ENCODE results near the gene SLX4IP.

Gene SLX4IP

GRCh38 chr20:10495173-10495572, 60.1 kb downstream of the SLX4IP start:
- DNase-seq (ENCODE audit: low read depth in 1 of 2, low spot score in 1 of 2): no peak

DNA sequence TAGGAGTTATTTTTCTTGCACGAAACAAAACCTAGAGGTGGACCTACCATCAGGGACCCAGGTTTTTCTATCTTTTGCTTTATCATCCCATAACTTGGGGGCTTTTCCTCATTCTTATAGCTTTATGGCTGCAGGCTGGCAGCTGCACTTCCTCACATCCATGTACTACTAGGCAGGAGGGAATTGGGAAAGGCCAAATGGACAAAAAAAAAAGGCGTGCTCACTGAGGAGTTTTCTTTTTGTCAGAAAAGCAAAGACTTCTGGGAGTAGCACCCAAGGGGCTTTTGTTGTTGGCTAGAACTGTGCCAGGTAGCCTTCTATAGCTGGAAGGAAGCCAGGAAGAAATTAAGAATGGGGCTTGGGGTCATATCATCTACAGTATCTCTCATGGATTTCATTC, 61.4 kb downstream of the SLX4IP start:
- no peak for DNase-seq (ENCODE audit: low read depth in 1 of 2, low spot score in 1 of 2)

- DNase-seq (ENCODE audit: low read depth in 1 of 2, low spot score in 1 of 2): no peak
These were observed 62.2 kb downstream of the SLX4IP start for GRCh38 chr20:10497283-10497682.

GRCh38 chr20:10497791-10498190, 62.7 kb downstream of the SLX4IP start:
- DNase-seq (ENCODE audit: low read depth in 1 of 2, low spot score in 1 of 2): no peak

GRCh38 chr20:10498200-10498599, 63.1 kb downstream of the SLX4IP start:
- DNase-seq (ENCODE audit: low read depth in 1 of 2, low spot score in 1 of 2): no peak

DNA sequence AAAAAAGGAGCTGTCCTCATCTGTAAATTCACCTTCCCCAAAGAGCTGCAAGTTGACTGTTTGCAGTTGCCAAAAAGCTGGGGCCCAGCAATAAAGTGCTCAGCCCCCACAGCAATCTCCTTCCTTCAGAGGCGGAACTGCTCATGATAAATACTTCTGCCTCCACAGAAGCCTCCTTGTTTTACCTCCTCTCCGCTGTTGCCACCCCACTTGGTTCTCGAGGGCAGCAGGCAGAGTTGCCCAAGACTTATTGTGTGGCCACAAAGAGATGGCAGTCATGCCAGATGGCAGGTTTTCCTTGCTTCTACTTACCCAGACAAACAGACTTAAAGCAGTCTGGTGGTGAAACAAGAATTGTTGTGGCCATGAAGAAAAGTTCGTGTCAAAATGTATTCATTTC, 66.3 kb downstream of the SLX4IP start:
- DNase-seq (ENCODE audit: low read depth in 1 of 2, low spot score in 1 of 2): no peak

DNA sequence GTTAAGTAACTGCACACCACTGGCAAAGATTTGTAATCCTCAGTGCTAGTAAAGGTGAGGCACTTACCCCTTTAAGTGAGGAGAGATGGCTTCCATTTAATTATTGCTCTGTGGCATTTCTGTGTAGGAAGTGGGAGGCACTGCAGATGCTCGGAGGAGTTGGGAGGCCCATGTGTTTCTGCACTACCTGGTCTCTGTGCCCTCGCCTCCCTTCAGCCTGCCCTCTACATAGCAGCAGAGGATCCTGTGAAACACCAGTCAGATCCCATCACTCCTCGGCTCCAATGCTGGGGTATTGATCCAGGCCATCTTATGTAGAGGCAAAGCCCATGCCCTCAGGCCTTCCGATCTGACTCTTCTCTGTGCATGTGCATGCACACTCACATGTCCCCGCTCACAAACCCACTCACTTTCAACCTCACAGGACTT, 67.0 kb downstream of the SLX4IP start:
- DNase-seq (ENCODE audit: low read depth in 1 of 2, low spot score in 1 of 2): no peak

DNA sequence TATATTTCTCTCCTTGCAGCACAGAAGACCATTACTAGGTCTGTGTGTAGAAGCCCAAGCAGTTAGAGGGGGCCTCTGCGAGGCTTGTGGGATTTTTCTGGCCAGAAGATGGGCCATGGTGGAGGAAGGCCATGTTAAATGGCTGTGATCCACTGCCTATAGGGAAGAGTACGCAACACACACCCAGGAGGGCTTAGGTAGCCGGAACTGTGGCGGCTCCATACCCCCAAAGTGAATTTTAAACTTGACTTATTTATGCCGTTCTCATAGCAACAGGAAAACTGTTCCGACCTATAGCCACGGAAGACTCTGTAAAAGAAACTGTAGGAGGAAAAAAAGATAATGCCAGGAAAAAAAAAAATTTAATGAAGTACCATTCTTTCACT, 69.5 kb downstream of the SLX4IP start:
- DNase-seq (ENCODE audit: low read depth in 1 of 2, low spot score in 1 of 2): no peak

DNA sequence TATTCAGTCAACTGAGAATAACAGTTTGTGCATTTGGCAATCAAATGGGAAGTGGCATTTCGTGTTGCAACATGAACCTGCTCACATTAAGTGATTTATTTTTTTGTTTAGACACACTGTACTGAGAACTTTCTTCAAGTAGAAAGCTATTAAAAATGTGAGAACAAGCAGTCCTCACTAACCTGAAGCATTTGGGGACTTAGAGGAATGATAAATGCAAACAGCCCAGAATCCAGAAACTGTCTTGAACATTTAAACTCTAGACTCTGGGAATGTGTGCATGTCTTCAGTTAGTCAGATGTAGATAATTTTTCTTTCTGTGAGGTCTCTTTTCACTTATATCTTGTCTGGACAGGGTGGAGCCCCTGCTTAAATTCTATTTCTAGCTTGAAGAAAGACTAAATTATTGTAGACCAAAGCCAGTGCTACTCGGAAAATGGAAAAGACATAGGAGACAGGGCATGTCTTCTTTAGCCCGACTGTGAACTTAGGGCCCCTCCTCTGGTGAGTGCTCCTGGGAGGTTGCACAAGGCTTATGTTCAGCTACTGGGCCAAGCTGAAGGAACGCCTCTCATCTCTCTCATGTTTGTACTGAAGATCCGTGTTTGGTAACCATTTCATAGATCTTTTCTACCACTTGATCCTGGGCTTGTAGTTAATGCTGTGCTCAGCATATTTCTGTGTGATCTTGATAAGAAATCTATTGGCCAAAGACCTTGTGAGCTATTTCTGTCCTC, 70.1 kb downstream of the SLX4IP start:
- no peak for DNase-seq (ENCODE audit: low read depth in 1 of 2, low spot score in 1 of 2)

DNA sequence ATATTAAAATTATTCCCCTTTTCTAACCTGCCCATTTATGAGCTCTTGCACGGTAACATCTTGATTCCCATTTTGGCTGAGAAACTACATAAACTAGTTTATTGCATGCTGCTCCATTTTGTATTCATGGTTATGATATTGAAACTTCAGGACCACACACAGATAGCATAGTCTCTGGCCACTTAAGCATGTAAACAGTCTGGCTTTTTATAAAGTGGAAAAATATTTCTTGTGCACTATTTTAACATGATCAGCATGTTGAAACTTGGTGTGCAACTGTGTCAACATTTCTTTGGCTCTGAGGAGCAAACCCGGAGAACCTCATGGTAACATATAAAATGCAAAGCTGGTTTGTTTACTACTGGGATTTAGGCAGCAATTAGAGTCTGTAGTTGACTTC, 70.7 kb downstream of the SLX4IP start:
- no peak for DNase-seq (ENCODE audit: low read depth in 1 of 2, low spot score in 1 of 2)

DNA sequence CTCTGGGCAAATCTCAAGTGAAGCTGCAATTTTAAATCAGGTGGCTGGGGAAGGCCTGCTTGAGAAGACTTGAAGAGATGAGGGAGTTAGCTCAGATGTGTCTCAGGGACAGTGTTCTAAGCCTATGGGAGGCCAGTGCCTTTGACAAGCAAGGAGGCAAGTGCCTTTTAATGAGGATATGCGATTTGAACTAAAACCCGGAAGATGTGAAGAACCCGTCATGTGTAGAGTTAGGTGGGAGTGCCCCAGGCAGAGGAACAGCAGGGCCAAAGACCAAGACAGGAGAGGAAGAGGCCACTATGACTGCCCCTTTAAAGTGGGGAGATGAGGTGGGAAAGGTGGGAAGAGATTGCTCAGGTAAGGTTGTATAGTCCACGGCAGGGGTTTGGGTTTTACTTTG, 71.9 kb downstream of the SLX4IP start:
- no peak for DNase-seq (ENCODE audit: low read depth in 1 of 2, low spot score in 1 of 2)

DNA sequence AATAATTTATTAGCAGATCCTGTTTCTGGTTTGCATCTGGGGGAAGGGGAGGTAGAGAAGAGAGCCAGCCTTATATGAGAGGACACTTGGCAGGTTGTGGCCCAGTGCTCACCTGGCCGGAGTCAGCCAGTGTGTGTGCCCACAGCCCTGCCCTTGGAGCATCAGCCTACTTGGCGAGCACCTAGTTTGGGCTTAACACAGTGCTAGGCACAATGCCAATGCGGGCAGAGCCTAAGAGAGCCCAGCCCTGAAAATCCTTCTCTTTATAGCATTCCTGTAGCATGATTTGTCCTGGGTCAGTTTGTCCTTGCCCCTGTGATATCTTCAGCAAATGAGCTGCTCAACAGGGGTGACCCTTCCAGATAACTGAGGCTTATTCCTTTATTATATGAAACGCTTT, 73.0 kb downstream of the SLX4IP start:
- no peak for DNase-seq (ENCODE audit: low read depth in 1 of 2, low spot score in 1 of 2)

- DNase-seq (ENCODE audit: low read depth in 1 of 2, low spot score in 1 of 2): no peak
These were observed 73.6 kb downstream of the SLX4IP start for GRCh38 chr20:10508468-10509251.

GRCh38 chr20:10509376-10509775, 74.3 kb downstream of the SLX4IP start:
- DNase-seq (ENCODE audit: low read depth in 1 of 2, low spot score in 1 of 2): no peak

- no peak for DNase-seq (ENCODE audit: low read depth in 1 of 2, low spot score in 1 of 2)
These were observed 75.1 kb downstream of the SLX4IP start for GRCh38 chr20:10510216-10510615.

DNA sequence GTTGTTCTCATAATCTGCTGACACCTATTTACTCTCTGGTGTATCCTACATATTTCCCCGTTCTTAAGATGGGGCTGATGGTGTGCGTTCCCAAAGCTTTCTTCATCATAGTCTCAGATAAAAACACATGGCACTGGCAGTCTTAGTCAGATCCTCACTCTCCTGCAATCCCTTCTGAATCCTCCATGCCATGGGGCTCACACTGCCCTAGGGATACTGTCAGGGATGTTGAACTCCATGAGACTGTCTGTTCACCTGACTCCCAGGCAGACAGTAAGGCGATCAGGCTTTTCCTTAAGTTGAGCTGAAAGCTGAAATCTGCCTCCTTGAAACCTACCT, 76.0 kb downstream of the SLX4IP start:
- no peak for DNase-seq (ENCODE audit: low read depth in 1 of 2, low spot score in 1 of 2)

- peak; percentile 22 to 62 for DNase-seq (ENCODE audit: low read depth in 1 of 2, low spot score in 1 of 2)
These were observed 76.6 kb downstream of the SLX4IP start for GRCh38 chr20:10511509-10512251.

- DNase-seq (ENCODE audit: low read depth in 1 of 2, low spot score in 1 of 2): no peak
These were observed 78.0 kb downstream of the SLX4IP start for GRCh38 chr20:10513061-10513460.

- DNase-seq (ENCODE audit: low read depth in 1 of 2, low spot score in 1 of 2): no peak
These were observed 78.9 kb downstream of the SLX4IP start for GRCh38 chr20:10513931-10514575.

DNA sequence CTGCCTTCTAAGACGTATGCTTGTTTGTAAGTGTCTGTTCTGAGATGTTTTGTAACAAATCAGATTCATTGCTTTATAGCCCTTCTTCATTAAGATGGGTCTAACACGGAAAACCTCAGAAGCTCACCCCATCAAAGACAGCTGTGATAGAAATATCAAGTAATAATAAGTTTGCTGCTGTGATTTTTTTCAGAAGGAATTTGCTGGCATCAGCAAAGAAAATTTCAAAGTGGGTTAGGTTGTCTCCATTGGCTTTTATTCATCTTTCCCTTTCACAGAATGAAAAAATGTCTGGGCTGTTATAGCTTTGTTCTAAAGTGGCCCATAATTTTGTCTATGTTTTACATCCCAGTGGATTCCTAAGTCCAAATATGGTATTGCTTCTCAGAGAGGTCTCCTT, 81.4 kb downstream of the SLX4IP start:
- DNase-seq (ENCODE audit: low read depth in 1 of 2, low spot score in 1 of 2): no peak

DNA sequence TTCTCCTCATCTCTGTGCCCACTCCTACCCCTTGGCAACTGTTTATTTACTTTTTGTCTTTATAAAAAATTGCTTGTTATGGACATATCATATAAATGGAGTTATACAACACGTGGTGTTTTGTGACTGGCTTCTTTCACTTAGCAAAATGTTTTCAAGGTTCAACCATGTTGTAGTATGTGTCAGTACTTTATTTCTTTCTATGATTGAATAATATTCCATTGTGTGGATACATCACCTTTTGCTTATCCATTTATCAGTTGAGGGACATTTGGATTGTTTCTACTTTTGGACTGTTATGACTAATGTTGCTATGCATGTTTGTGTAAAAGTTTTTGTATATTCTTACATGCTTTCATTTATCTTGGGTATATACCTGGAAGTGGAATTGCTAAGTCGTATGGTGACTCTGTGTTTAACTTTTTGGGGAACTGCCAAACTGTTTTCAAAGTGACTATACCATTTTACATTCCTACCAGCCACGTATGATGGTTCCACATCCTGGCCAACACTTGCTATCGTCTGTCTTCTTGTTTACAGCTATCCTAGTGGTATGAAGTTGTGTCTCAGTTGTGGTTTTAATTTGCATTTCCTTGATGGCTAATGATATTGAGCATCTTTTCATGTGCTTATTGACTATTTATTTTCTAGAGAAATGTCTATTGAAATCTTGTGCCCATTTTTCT, 84.4 kb downstream of the SLX4IP start:
- DNase-seq (ENCODE audit: low read depth in 1 of 2, low spot score in 1 of 2): no peak

Measured in activated CD4-positive, alpha-beta T cell treated with anti-CD3 and anti-CD28 coated beads, Interleukin-2, amount 50 U/mL, for 24 hours (primary cell).